ENCODE data around the gene DROSHA. TPM values are rescaled to one million over a fixed set of nuclear protein-coding genes. Genes with fewer than 3 reads are reported as not detected.
"Not testable (repeated sequence)": the region's sequence is repeated elsewhere in the genome, so short reads cannot be mapped to it uniquely, and the experiment has no call there.

DROSHA gene
- total RNA-seq, 6 experiments from 2014 or later, result 67.5 to 77.0 (median 69.6) TPM

GRCh38 chr5:31556461-31556860 is 24.6 kb upstream of the DROSHA start:
- Mint-ChIP-seq H3K27ac (no peak overlapping the region), H3K4me3 (no peak overlapping the region), H3K4me1 (ENCODE audit: low read depth) (peaks cover 17% of the 10 kb centered on the region), H3K9me3 (no peaks in the 10 kb centered on the region), H3K36me3 (ENCODE audit: low read depth) (peaks cover 29% of the 10 kb centered on the region), H3K27me3 (ENCODE audit: insufficient read depth) (no peaks in the 10 kb centered on the region)
- TF ChIP-seq CTCF (IDR thresholded peaks at IDR 0.05), result no peak
- no peak for DNase-seq

- H3K9me3 Mint-ChIP-seq, result no peaks in the 10 kb centered on the region
- no peaks in the 10 kb centered on the region for H3K27me3 Mint-ChIP-seq (ENCODE audit: insufficient read depth)
- H3K4me1 Mint-ChIP-seq (ENCODE audit: low read depth), result peaks cover 17% of the 10 kb centered on the region
- H3K4me3 Mint-ChIP-seq, result no peak overlapping the region
- no peak overlapping the region for H3K27ac Mint-ChIP-seq
- peaks cover 29% of the 10 kb centered on the region for H3K36me3 Mint-ChIP-seq (ENCODE audit: low read depth)
- DNase-seq, result no peak
- TF ChIP-seq CTCF (IDR thresholded peaks at IDR 0.05), result no peak
Measured at GRCh38 chr5:31554552-31554951, 22.7 kb upstream of the DROSHA start.

GRCh38 chr5:31553863-31554262 is 22.0 kb upstream of the DROSHA start:
- no peaks in the 10 kb centered on the region for H3K9me3 Mint-ChIP-seq
- H3K36me3 Mint-ChIP-seq (ENCODE audit: low read depth), result peaks cover 30% of the 10 kb centered on the region
- H3K4me3 Mint-ChIP-seq, result no peak overlapping the region
- H3K4me1 Mint-ChIP-seq (ENCODE audit: low read depth), result peaks cover 17% of the 10 kb centered on the region
- no peak for DNase-seq
- H3K27ac Mint-ChIP-seq, result peak overlapping the region; percentile 10; the same call in 1 of the 2 replicates
- no peaks in the 10 kb centered on the region for H3K27me3 Mint-ChIP-seq (ENCODE audit: insufficient read depth)
- no peak for TF ChIP-seq CTCF (IDR thresholded peaks at IDR 0.05)

- Mint-ChIP-seq H3K9me3 (no peaks in the 10 kb centered on the region), H3K36me3 (ENCODE audit: low read depth) (peaks cover 45% of the 10 kb centered on the region), H3K27me3 (ENCODE audit: insufficient read depth) (no peaks in the 10 kb centered on the region), H3K4me3 (no peak overlapping the region), H3K4me1 (ENCODE audit: low read depth) (peaks cover 17% of the 10 kb centered on the region), H3K27ac (no peak overlapping the region)
- TF ChIP-seq CTCF (IDR thresholded peaks at IDR 0.05), result no peak
- no peak for DNase-seq
Measured at GRCh38 chr5:31551878-31552277, 20.0 kb upstream of the DROSHA start.

- H3K27me3 Mint-ChIP-seq (ENCODE audit: insufficient read depth); H3K4me3 Mint-ChIP-seq; DNase-seq; H3K9me3 Mint-ChIP-seq; H3K27ac Mint-ChIP-seq: not testable (repeated sequence)
- H3K36me3 Mint-ChIP-seq (ENCODE audit: low read depth), result peaks cover 47% of the 10 kb centered on the region
- peaks cover 15% of the 10 kb centered on the region for H3K4me1 Mint-ChIP-seq (ENCODE audit: low read depth)
Measured at GRCh38 chr5:31549114-31549513, 17.2 kb upstream of the DROSHA start.

- Mint-ChIP-seq H3K9me3 (no peaks in the 10 kb centered on the region), H3K4me1 (ENCODE audit: low read depth) (peaks cover 33% of the 10 kb centered on the region), H3K36me3 (ENCODE audit: low read depth) (peaks cover 42% of the 10 kb centered on the region), H3K27ac (peak overlapping the region; percentile 71), H3K27me3 (ENCODE audit: insufficient read depth) (no peaks in the 10 kb centered on the region), H3K4me3 (no peak overlapping the region)
- no peak for TF ChIP-seq CTCF (IDR thresholded peaks at IDR 0.05)
- DNase-seq, result peak; percentile 4
Measured at GRCh38 chr5:31537851-31538250, 6.0 kb upstream of the DROSHA start.
